GM21576 (cell line): ENCODE data around the gene RAP1GAP2.

Source experiments
- ATAC-seq: cut with Tn5 transposase; IDR thresholded peaks from one replicate; pipeline ENCODE4 v1.9.1; 2021; ENCODE audit warnings: mild to moderate bottlenecking, moderate library complexity; ENCODE audit not compliant: unreplicated experiment

Gene RAP1GAP2

GRCh38 chr17:2909175-2909845 is 113.1 kb downstream of the RAP1GAP2 start:
- ATAC-seq, result no peak

- ATAC-seq, result no peak
Measured at GRCh38 chr17:2909846-2910234, 113.6 kb downstream of the RAP1GAP2 start.

GRCh38 chr17:2911035-2911754 is 115.0 kb downstream of the RAP1GAP2 start:
- no peak for ATAC-seq

GRCh38 chr17:2911755-2912111 is 115.5 kb downstream of the RAP1GAP2 start:
- no peak for ATAC-seq

- ATAC-seq, result no peak
Measured at GRCh38 chr17:2912754-2913153, 116.5 kb downstream of the RAP1GAP2 start.

- no peak for ATAC-seq
Measured at GRCh38 chr17:2916461-2916860, 120.2 kb downstream of the RAP1GAP2 start.

GRCh38 chr17:2921443-2921842 is 125.2 kb downstream of the RAP1GAP2 start:
- no peak for ATAC-seq

GRCh38 chr17:2924211-2924610 is 128.0 kb downstream of the RAP1GAP2 start:
- ATAC-seq, result no peak

- ATAC-seq, result no peak
Measured at GRCh38 chr17:2925011-2925410, 128.8 kb downstream of the RAP1GAP2 start.

- ATAC-seq, result no peak
Measured at GRCh38 chr17:2926019-2926650, 129.9 kb downstream of the RAP1GAP2 start.

GRCh38 chr17:2928294-2928890 is 132.2 kb downstream of the RAP1GAP2 start:
- ATAC-seq, result no peak

GRCh38 chr17:2929881-2930533 is 133.8 kb downstream of the RAP1GAP2 start:
- ATAC-seq, result no peak

GRCh38 chr17:2931876-2932275 is 135.6 kb downstream of the RAP1GAP2 start:
- ATAC-seq, result no peak

- ATAC-seq, result no peak
Measured at GRCh38 chr17:2932946-2933345, 136.7 kb downstream of the RAP1GAP2 start.

GRCh38 chr17:2933606-2934005 is 137.4 kb downstream of the RAP1GAP2 start:
- ATAC-seq, result no peak

- no peak for ATAC-seq
Measured at GRCh38 chr17:2935632-2936031, 139.4 kb downstream of the RAP1GAP2 start.

GRCh38 chr17:2936351-2936750 is 140.1 kb downstream of the RAP1GAP2 start:
- ATAC-seq, result no peak

GRCh38 chr17:2936771-2937321 is 140.6 kb downstream of the RAP1GAP2 start:
- no peak for ATAC-seq

- ATAC-seq, result no peak
Measured at GRCh38 chr17:2937331-2938003, 141.2 kb downstream of the RAP1GAP2 start.

- ATAC-seq, result no peak
Measured at GRCh38 chr17:2939714-2940351, 143.6 kb downstream of the RAP1GAP2 start.
